Measurements from ENCODE around the gene CHCHD6.

The CHCHD6 gene

DNA sequence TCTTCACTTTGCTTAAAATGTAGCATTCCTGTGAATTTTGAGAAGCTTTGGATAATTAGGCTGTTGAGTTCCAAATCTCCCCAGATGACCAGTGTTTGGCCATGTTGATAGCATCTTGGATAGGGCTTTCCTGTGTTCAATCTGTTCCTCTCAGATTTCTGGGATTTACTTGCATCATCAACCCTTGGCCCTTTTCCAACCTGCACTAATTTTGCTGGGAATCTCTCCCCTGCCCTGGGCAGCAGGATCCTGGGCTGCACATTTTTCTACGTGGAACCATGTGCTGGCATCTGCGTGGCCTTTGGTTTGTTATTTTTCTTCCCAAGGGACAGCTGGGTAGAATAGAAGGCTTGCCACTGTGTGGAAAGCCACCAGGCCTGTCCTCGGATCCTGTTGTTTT is 203.5 kb downstream of the CHCHD6 start:
- Histone ChIP-seq H3K9me3 (ENCODE audit: control insufficient read depth, insufficient read depth, low read length) (no peaks in the 10 kb centered on the region), H3K9ac (ENCODE audit: low read depth, low read length) (no peak overlapping the region), H3K36me3 (ENCODE audit: insufficient read depth, low read length) (no peaks in the 10 kb centered on the region), H3K4me1 (ENCODE audit: insufficient read depth, low read length) (peaks cover 12% of the 10 kb centered on the region)

DNA sequence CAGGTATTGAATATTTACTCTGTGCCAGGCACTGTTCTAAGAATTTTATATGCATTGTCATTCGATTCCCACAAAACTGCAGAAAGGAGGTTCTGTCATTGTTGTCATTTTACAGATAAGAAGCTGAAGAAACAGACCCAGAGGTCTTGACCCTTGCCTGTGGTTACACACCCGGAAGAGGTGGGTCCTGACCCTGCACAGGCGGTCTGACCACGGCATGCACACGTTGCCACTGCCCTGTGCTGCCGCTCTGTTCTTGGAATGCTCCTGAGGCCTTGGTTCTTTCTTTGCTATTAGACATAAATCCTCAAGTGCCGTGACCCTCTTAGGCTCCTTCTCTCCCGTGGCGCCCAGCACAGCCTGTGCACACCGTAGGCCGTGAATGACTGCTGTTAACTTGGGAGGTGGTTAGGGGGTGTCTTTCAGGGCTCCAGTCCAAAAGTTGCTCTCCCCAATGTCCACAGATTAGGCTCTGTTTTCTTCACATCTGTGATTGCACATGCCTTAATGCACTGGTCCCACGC is 204.8 kb downstream of the CHCHD6 start:
- peaks cover 12% of the 10 kb centered on the region for H3K4me1 ChIP-seq (ENCODE audit: insufficient read depth, low read length)
- H3K9me3 ChIP-seq (ENCODE audit: control insufficient read depth, insufficient read depth, low read length): no peaks in the 10 kb centered on the region
- H3K9ac ChIP-seq (ENCODE audit: low read depth, low read length): no peak overlapping the region
- H3K36me3 ChIP-seq (ENCODE audit: insufficient read depth, low read length): no peaks in the 10 kb centered on the region

DNA sequence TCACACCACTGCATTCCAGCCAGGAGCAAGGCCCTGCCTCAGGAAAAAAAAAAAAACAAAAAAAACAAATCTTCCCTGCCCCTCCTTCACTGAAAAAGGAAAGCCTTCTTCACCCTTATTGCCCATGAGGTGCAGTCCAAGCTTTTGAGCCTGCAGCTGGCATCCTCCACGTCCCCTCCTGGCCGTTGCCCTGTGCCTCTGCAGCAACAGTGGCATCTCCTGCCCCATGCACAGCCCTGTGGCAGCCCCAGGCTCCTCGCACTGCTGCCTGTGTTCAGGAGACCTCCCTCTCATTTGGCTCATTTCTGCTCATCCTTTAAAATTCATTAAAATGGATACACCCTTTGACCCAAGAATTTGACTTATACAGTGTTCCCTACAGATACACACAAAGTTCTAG is 206.2 kb downstream of the CHCHD6 start:
- H3K9ac ChIP-seq (ENCODE audit: low read depth, low read length): no peak overlapping the region
- H3K4me1 ChIP-seq (ENCODE audit: insufficient read depth, low read length): peaks cover 12% of the 10 kb centered on the region
- H3K9me3 ChIP-seq (ENCODE audit: control insufficient read depth, insufficient read depth, low read length): no peaks in the 10 kb centered on the region
- no peaks in the 10 kb centered on the region for H3K36me3 ChIP-seq (ENCODE audit: insufficient read depth, low read length)

DNA sequence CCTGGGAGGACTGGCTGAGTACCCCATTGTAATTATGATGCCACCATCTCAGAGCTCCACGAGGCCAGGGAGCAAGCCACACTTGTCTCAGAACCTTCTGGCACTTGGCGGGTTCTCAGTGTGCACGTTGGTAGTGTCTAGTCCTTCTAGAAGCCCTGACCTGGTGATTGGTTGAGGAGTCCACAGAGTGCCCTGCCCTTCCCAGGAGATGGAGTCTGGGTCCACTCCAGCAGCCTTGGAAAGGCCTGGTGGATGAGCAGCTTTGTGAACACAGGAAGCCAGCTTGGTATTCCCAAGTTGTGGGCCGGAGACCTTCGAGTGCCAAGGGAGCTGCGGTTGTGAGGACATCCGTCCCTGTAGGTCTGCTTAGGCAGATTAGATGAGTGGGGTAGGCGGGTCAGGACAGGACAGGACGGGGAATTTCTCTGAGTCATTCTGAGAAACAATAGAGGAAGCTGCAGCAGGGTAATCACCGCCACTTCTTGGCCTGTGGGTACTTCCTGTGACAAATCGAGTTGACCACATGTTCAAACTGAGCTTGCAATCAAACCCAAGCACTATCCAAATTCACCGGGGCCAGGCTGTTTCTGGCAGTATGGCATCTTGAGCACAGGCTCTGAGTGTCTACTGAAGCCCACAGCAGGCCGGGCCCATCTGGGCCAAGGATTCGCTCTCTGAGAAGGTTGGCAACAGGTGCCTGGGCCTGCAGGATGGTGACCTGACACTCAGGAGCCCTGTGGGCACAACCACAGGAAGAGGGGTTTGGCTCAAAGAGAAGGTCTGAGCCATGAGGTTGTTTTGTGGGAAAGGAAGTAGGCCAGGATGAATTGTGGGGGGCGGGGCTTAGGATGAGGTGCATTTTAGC is 207.4 kb downstream of the CHCHD6 start:
- Histone ChIP-seq H3K4me1 (ENCODE audit: insufficient read depth, low read length) (peaks cover 12% of the 10 kb centered on the region), H3K36me3 (ENCODE audit: insufficient read depth, low read length) (no peaks in the 10 kb centered on the region; the same call in 1 of the 2 replicates), H3K9ac (ENCODE audit: low read depth, low read length) (no peak overlapping the region), H3K9me3 (ENCODE audit: control insufficient read depth, insufficient read depth, low read length) (no peaks in the 10 kb centered on the region)

DNA sequence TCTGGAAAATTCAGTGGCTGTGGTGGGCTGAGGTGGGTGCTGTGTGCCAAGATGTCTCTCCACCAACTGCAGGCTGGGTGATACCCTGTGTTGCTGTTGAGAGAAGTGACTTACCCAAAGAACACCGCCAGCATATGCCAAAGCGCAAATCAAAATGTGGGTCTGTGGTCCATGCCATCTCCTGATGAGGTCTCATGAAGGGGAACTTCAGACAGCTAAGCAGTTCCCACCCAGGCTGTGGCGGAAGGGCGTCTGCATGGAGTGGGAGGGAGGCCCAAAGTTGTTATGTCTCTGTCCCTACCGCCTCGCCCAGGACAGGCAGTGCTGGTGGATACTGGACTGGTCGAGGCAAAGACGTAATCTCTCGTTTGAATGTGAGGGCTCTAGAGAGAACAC is 208.0 kb downstream of the CHCHD6 start:
- no peak overlapping the region for H3K9ac ChIP-seq (ENCODE audit: low read depth, low read length)

DNA sequence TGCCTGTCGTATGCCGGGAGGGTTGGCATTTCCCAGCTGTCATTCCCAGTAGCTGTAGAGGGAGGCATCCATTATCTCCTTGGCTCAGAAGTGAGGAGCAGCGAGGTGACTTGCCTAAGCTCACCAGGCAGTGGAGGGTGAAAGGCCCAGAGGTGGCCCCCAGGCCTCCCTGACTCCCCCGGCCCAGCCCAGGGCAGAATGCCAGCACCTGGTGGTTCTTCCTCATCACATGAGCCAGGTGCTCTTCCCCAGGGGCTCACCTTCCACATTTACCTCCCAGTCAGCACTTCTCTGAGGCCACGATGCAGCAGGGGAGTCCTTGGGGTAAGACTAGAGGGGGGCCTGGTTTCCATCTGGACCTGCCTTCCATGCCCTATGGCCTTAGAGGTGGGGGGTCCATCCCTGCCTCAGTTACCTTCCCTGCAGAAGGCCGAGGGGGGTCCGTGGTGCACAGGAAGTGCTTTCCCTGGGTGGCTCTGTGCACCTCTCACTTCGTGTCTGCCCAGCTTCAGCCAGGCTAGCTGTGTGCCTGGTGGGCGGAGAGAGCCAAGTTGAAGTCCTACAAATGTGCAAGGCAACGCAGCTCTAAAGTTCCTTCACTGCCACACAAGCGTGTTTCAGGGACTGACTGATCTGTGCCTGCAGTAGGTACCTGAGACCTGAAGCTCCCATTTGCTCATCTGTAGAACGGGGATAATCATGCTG is 208.6 kb downstream of the CHCHD6 start:
- Histone ChIP-seq H3K9me3 (ENCODE audit: control insufficient read depth, insufficient read depth, low read length) (no peaks in the 10 kb centered on the region), H3K36me3 (ENCODE audit: insufficient read depth, low read length) (no peaks in the 10 kb centered on the region; the same call in 1 of the 2 replicates), H3K4me1 (ENCODE audit: insufficient read depth, low read length) (peaks cover 12% of the 10 kb centered on the region)

More for the DNA sequence above, 208.0 kb downstream of the CHCHD6 start:
- Histone ChIP-seq H3K36me3 (ENCODE audit: insufficient read depth, low read length) (no peaks in the 10 kb centered on the region; the same call in 1 of the 2 replicates), H3K9me3 (ENCODE audit: control insufficient read depth, insufficient read depth, low read length) (no peaks in the 10 kb centered on the region), H3K4me1 (ENCODE audit: insufficient read depth, low read length) (peaks cover 12% of the 10 kb centered on the region)

DNA sequence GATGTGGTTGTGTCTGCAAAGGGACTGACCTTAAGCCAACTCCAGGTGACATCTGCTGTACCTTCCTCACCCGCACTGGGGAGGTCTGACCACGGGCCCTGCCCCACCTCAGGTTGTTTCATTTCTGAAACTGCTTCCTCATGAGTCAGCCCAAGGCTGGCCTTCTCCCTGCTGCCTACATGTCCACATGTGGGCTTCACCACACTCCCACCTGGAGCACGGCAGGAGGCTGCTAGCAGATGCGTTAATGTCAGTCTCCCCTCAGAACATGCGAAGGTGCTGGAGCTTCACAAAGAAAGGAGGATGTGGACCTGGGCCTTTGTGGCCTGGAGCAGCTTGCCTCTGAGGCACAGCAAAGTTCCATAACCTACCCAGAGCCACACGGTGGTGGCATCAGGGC is 209.5 kb downstream of the CHCHD6 start:
- H3K36me3 ChIP-seq (ENCODE audit: insufficient read depth, low read length): no peaks in the 10 kb centered on the region; the same call in 1 of the 2 replicates
- H3K9ac ChIP-seq (ENCODE audit: low read depth, low read length): no peak overlapping the region
- H3K9me3 ChIP-seq (ENCODE audit: control insufficient read depth, insufficient read depth, low read length): no peaks in the 10 kb centered on the region
- peaks cover 12% of the 10 kb centered on the region for H3K4me1 ChIP-seq (ENCODE audit: insufficient read depth, low read length)

More for the DNA sequence above, 208.6 kb downstream of the CHCHD6 start:
- H3K9ac ChIP-seq (ENCODE audit: low read depth, low read length): no peak overlapping the region

DNA sequence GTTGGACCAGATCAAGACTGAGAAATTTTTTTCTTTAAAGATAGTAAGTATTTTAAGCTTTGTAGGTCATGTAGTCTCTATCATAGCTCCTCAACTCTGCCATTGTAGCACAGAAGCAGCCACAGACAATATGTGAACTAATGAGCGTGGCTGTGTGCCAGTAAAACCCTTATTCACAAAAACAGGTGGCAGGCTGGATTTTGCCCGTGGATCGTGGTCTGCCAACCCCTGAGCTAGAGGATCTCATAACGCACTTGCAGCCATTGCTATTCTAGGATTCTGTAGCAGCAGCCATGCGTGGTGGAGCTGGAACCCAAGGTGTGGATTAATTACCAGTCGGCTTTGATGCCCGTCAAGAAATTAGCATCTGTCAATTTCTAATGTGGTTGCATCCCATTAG is 210.2 kb downstream of the CHCHD6 start:
- Histone ChIP-seq H3K36me3 (ENCODE audit: insufficient read depth, low read length) (no peaks in the 10 kb centered on the region; the same call in 1 of the 2 replicates), H3K9ac (ENCODE audit: low read depth, low read length) (no peak overlapping the region), H3K9me3 (ENCODE audit: control insufficient read depth, insufficient read depth, low read length) (no peaks in the 10 kb centered on the region), H3K4me1 (ENCODE audit: insufficient read depth, low read length) (peaks cover 12% of the 10 kb centered on the region)

DNA sequence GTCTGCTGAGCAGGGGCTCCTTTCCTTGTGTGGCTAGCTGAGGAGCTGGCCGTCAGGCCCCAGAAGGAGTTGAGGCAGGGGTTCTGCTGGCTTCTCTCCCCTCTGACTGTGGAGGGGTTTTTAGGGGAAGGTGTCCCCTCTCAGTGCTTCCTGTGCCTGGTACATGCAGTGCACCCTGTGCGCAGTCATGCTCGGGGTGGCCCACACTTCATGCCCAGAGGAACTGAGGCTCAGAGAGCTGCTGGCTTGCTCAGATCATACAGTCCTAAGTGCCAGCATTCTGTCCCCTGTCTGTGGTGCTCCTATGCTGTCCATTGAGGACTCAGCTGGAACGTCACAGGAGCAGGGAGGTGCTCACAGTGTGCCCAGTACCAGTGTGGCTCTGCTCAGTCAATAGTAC is 211.0 kb downstream of the CHCHD6 start:
- Histone ChIP-seq H3K36me3 (ENCODE audit: insufficient read depth, low read length) (no peaks in the 10 kb centered on the region; the same call in 1 of the 2 replicates), H3K4me1 (ENCODE audit: insufficient read depth, low read length) (peaks cover 7% of the 10 kb centered on the region), H3K9ac (ENCODE audit: low read depth, low read length) (no peak overlapping the region), H3K9me3 (ENCODE audit: control insufficient read depth, insufficient read depth, low read length) (no peaks in the 10 kb centered on the region)

DNA sequence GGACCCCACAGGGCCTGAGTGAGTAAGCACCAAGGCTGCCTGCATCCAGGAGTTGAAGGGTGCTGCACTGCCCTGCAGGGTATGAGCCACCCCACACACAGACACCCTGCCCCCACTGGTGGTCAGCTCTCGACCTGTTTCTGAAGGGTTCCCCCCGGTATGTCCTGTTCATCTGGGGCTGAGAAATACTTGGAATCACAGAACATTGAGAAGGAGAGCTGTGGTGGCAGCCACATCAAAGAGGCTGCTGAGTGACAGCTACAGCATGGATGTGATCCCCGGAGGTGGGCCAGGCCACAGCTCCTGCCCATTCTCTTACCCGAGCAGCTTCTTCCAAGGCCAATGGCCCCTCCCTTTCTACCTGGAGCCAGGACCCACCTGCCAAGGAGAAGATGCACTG is 212.5 kb downstream of the CHCHD6 start:
- Histone ChIP-seq H3K36me3 (ENCODE audit: insufficient read depth, low read length) (no peaks in the 10 kb centered on the region; the same call in 1 of the 2 replicates), H3K4me1 (ENCODE audit: insufficient read depth, low read length) (no peaks in the 10 kb centered on the region; the same call in 1 of the 2 replicates), H3K9ac (ENCODE audit: low read depth, low read length) (no peak overlapping the region), H3K9me3 (ENCODE audit: control insufficient read depth, insufficient read depth, low read length) (no peaks in the 10 kb centered on the region)

DNA sequence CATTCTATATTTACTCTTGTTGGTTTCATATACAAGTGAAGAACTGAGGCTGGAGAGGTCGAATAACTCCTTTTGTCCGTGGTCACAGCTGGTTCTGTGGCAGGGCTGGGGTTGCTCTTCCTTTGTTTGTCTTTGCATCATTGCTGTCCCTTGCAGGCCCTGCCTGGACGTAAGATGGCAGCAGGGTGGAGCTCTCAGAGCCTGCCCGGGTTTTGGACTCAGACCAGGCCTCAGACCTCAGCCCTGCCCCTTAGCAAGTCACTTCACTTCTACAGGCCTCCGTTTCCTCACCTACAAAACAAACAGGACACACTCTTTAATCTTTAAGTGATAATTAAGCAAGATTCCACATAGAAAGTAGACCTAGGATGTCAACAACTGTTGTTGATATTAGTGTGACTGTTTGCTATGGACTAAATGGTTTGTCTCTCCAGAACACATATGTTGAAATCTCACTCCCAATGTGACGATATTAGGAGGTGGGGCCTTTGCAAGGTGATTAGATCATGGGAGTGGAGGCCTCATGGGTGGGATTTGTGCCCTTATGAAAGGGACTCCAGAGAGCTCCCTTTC is 213.3 kb downstream of the CHCHD6 start:
- H3K4me1 ChIP-seq (ENCODE audit: insufficient read depth, low read length): no peaks in the 10 kb centered on the region
- no peak overlapping the region for H3K9ac ChIP-seq (ENCODE audit: low read depth, low read length)
- H3K9me3 ChIP-seq (ENCODE audit: control insufficient read depth, insufficient read depth, low read length): no peaks in the 10 kb centered on the region
- no peaks in the 10 kb centered on the region; the same call in 1 of the 2 replicates for H3K36me3 ChIP-seq (ENCODE audit: insufficient read depth, low read length)

DNA sequence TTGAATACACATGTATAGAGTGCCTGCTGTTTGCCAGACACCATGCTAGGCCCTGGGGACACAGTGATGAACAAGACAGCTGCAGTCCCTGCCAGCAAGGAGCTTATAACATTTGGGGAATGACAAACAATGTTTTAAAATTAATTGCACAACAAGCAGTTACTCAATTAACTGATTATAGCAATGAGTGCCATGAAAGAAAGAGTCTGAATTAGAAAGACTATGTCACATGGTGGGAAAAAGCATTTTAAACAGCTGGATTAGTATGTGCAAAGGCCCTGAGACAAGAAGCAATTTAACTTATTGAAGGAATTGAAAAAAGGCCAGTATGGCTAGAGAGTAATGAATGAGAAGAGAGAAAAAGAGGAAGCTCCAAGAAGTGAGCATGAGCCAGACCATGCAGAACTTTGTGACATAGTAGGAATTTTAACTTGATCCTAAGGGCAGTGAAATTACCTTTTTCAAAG is 214.3 kb downstream of the CHCHD6 start:
- no peak overlapping the region for H3K9ac ChIP-seq (ENCODE audit: low read depth, low read length)
- H3K4me1 ChIP-seq (ENCODE audit: insufficient read depth, low read length): no peaks in the 10 kb centered on the region
- no peaks in the 10 kb centered on the region; the same call in 1 of the 2 replicates for H3K36me3 ChIP-seq (ENCODE audit: insufficient read depth, low read length)
- no peaks in the 10 kb centered on the region for H3K9me3 ChIP-seq (ENCODE audit: control insufficient read depth, insufficient read depth, low read length)

DNA sequence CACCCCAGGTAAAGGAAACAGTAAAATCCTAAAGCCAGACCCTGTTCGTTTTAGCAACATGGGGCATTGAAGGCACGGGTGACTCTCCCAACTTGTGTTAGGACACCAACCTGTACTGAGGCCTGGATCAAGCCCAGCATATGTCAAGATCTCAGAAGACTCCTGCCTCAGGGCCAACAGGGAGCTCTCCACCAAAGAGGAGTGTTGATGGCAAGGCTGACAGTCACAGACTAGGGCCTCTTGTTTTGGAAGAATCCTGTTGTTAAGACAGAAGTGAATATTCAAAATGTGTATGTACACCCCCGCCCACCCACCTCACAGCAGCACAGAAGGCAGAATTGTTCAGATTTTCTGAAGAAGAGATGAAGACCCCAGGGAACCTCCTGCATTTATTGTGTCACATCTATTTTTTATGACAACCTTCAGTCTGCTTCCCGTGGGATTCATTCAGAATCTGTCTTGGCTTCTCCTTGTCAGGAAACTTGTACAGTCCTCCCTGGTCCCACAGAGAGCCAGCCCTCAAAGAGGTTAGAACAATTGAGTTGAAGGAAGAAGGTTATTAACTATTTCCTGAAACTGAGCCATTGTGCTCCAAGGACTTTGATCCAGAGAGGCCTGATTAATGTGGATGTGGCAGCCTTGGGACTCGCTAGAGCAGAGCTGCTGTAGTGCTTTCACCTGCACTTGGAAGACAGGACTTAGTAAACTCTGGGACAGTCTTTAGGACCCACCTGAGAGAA is 217.2 kb downstream of the CHCHD6 start:
- Histone ChIP-seq H3K4me1 (ENCODE audit: insufficient read depth, low read length) (no peaks in the 10 kb centered on the region), H3K9ac (ENCODE audit: low read depth, low read length) (no peak overlapping the region), H3K36me3 (ENCODE audit: insufficient read depth, low read length) (no peaks in the 10 kb centered on the region; the same call in 1 of the 2 replicates), H3K9me3 (ENCODE audit: control insufficient read depth, insufficient read depth, low read length) (no peaks in the 10 kb centered on the region)

DNA sequence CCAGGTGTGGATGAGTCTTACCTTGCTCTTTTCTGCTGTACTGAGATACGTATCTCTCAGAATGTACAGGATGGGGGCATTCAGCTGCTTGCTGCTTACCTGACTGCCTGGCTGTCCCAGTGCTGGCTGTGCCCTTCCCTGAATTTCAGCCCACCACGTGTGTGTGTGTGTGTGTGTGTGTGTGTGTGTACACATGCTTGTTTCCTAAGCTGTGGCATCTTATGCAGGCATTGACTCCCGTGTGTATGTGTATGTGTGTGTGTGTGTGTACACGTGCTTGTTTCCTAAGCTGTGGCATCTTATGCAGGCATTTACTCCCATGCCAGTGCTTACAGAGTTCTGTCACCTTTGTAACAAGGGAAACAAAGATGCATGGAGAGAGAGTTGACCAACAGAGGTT is 218.4 kb downstream of the CHCHD6 start:
- Histone ChIP-seq H3K4me1 (ENCODE audit: insufficient read depth, low read length) (0 out of 2 replicates have a peak, but pooled peaks cover 5% of the 10 kb centered on the region), H3K9me3 (ENCODE audit: control insufficient read depth, insufficient read depth, low read length) (no peaks in the 10 kb centered on the region), H3K9ac (ENCODE audit: low read depth, low read length) (no peak overlapping the region), H3K36me3 (ENCODE audit: insufficient read depth, low read length) (no peaks in the 10 kb centered on the region)
